ENCODE data around the gene WDR37. TPM values are rescaled to one million over a fixed set of nuclear protein-coding genes. Genes with fewer than 3 reads are reported as not detected.
"Not testable (repeated sequence)": the region's sequence is repeated elsewhere in the genome, so short reads cannot be mapped to it uniquely, and the experiment has no call there.

The WDR37 gene
- total RNA-seq, 1 experiment from 2014 or later: 17.5 TPM

- no peak for DNase-seq (ENCODE audit: low read depth)
Observed at GRCh38 chr10:1152386-1153250, 96.4 kb downstream of the WDR37 start.

DNA sequence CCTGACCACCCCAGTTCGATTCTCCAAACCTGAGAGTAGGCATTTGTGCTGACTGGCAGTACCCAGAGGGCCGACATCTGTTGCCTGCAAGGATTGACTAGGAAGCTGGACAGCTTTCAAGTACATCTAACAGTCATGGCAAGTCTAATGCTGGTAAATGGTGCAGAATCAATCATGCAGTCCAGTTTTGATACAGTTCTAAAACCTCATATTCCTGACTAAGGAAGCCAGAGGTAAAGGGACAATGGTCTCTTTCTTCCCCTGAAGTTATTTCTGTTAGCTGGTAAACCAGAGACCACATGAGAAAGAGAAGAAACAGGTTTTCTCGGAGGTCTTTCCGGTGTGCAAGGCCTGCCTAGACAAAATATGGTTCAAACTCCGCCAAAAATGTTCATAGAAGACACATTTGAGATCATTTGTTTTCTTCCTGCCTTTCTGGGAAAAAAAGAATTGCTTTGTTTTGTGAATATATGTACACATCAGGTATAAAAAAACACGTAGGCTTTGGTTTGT, 97.1 kb downstream of the WDR37 start:
- no peak for DNase-seq (ENCODE audit: low read depth)

- DNase-seq (ENCODE audit: low read depth): no peak
Observed at GRCh38 chr10:1153805-1154351, 97.7 kb downstream of the WDR37 start.

GRCh38 chr10:1154531-1155295, 98.5 kb downstream of the WDR37 start:
- no peak for DNase-seq (ENCODE audit: low read depth)

- no peak for DNase-seq (ENCODE audit: low read depth)
Observed at GRCh38 chr10:1155791-1156615, 99.8 kb downstream of the WDR37 start.

- no peak for DNase-seq (ENCODE audit: low read depth)
Observed at GRCh38 chr10:1156616-1156886, 100.4 kb downstream of the WDR37 start.

DNA sequence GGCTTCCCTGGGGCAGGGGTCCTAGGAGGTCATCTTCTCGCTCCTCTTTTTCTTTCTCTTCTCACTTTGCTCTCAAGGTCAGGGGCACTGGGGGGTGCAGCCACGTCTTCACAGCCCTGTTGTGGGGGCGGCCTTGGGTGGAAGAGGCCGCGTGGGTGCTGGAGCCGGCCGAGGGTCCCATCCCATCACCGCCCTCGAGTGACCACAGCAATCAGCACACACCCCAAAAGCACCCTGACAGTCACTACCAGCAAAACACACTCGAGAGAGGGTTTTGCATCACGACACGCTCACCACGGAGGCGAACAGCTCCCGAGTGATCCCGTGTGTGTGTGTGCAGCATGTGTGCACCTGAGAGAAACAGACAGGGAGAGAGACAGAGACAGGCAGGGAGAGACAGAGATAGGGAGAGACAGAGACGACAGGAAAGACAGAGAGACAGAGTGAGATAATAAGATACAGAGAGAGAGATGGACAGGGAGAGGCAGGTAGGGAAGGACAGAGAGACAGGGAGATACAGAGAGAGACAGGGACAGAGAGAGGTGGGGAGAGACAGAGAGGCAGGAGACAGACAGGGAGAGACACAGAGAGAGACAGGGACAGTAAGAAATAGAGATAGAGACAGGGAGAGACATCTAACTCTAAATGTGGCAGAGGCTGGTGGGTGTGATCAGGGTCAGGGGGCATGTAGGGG, 100.9 kb downstream of the WDR37 start:
- DNase-seq (ENCODE audit: low read depth): no peak

DNA sequence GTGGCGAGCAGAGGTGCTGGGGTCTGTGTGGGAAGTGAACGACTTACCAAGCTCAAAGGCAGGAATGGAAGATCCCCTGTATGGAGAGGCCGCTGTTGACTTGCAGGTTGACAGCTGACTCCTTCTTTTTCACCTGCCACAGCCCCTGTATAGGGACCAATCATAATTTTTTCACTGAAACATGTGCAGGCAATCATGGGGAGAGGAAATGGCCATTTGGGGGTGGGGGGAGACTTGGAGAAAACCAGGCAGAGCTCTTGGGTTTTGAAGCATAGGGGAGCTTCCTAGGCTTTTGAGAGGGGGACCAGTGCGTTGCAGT, 101.4 kb downstream of the WDR37 start:
- no peak for DNase-seq (ENCODE audit: low read depth)

GRCh38 chr10:1158066-1158465, 101.9 kb downstream of the WDR37 start:
- no peak for DNase-seq (ENCODE audit: low read depth)

GRCh38 chr10:1158536-1158935, 102.4 kb downstream of the WDR37 start:
- not testable (repeated sequence) for DNase-seq (ENCODE audit: low read depth)

GRCh38 chr10:1159131-1160061, 103.2 kb downstream of the WDR37 start:
- DNase-seq (ENCODE audit: low read depth): no peak

- DNase-seq (ENCODE audit: low read depth): no peak
Observed at GRCh38 chr10:1160561-1161314, 104.6 kb downstream of the WDR37 start.

- DNase-seq (ENCODE audit: low read depth): not testable (repeated sequence)
Observed at GRCh38 chr10:1161315-1161673, 105.1 kb downstream of the WDR37 start.

DNA sequence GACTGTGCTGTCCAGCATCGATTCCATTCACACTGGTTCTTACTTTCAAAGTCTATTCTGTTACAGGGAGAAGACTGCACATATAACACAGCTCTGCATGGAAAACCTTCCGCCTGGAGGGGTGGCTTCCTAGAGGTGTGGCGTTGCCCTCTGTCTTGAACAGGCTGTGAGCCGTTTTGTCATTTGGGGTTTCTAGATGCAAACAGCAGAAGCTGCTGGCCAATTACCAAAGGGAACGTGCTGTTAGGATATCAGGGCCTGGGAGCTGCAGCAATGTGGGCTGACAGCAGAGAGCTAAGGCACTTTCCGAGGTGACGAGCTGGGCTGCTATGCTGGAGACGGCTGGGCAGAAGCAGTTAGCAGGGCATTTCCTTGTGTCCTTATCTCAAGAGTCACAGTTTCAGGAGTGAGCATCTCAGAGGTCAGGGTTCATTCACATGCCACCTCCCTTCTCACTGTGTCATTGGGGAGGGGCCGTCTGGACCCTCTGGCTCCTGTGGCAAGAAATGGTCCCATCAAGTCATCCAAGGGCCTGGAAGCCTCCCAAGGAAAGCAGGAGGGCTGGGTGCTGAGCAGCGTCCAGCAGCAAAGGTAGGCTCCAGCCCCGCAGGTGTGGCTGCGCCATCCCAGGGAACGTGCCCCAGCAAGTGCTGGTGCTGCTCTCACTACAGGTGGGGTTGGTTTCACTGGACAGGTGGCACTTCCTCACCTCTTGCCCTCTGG, 106.5 kb downstream of the WDR37 start:
- no peak for DNase-seq (ENCODE audit: low read depth)

GRCh38 chr10:1163204-1163660, 107.0 kb downstream of the WDR37 start:
- DNase-seq (ENCODE audit: low read depth): no peak

DNA sequence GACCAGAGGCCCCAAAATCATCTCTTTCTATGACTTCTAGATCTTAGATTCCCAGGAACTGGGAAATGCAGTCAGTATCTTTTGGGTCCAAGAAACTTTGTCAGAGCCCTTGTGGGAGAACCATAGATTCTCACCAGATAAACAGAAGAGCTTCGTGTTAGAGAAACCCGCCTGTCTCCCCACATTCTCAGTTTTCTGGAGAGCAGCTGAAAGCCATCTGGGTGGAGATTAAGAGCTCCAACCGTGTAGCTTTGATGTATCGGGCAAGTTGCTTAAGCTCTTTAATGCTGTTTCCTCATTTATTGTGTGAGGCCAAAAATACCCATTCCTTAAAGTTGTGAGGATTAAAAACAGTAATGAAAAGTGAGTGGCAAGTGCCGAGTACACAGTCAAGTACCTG, 107.6 kb downstream of the WDR37 start:
- no peak for DNase-seq (ENCODE audit: low read depth)

GRCh38 chr10:1166101-1166827, 110.1 kb downstream of the WDR37 start:
- DNase-seq (ENCODE audit: low read depth): no peak

DNA sequence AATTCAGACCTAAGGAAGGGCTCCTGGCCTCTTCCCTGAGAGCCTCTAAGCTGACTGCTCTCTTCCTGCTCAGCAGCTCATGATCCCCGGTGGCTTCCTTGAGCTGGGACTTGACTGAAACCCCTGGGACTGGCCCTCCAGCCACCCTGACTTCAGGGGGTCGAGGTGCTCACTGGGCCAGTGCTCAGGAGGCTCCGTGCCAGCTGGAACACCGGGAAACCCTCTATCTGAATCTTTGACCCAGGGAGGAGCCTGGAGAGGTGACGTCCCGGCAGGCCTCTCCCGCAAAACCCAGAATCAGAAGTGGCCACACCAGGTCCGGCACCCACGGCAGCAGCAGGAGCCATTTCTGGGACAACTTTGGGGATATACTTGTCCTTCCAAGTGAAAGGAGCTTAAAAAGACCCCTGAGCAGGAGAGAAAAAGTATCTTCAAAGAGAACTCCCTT, 110.7 kb downstream of the WDR37 start:
- DNase-seq (ENCODE audit: low read depth): no peak

Data from LHCN-M2 (cell line).